Gastroesophageal sphincter (tissue), 2 donors: Measurements from ENCODE around the gene MEGF6.

Experiments
- EP300 ChIP-seq: sonication (generic); formaldehyde crosslinking; IDR thresholded peaks from one replicate; pipeline ENCODE4 v1.6.1; 2017; ENCODE audit warnings: antibody characterized with exemption, mild to moderate bottlenecking
- POLR2A ChIP-seq, 2 donors: fragments of 450-650 bp; IDR thresholded peaks; one replicate each; pipeline ENCODE4 v1.6.1; 2017; ENCODE audit warnings: antibody characterized with exemption in 2 of 2, mild to moderate bottlenecking in 2 of 2, moderate library complexity in 1 of 2
- POLR2AphosphoS5 ChIP-seq: sonication (generic); formaldehyde crosslinking; IDR thresholded peaks from one replicate; pipeline ENCODE4 v1.6.1; 2017; ENCODE audit warnings: antibody characterized with exemption

GRCh38 chr1:3457910-3458883 lies 153.1 kb downstream of the MEGF6 start:
- TF ChIP-seq POLR2AphosphoS5: no peak
- no peak for TF ChIP-seq POLR2A (IDR thresholded peaks at IDR 0.05)
- no peak for TF ChIP-seq EP300
